Testis (tissue), 3 donors: ENCODE results near the gene TNRC6C. TPM values are rescaled to one million over a fixed set of nuclear protein-coding genes. Genes with fewer than 3 reads are reported as not detected.

Source experiments
- DNase-seq: peaks from one replicate; pipeline ENCODE4 v3.0.0-alpha.2; 2019
- H3K27ac ChIP-seq, 2 donors: fragments of 200-600 bp; sonication (generic); one replicate each; pipeline ENCODE4 v1.5.1; 2019
- H3K27me3 ChIP-seq: fragments of 200-600 bp; sonication (generic); one replicate; pipeline ENCODE4 v1.5.1; 2019
- H3K36me3 ChIP-seq: fragments of 200-600 bp; sonication (generic); one replicate; pipeline ENCODE4 v1.5.1; 2017; ENCODE audit warnings: low read depth; ENCODE audit errors: missing control alignments
- H3K4me1 ChIP-seq: fragments of 200-600 bp; sonication (generic); one replicate; pipeline ENCODE4 v1.5.1; 2019
- H3K4me3 ChIP-seq, 2 donors: fragments of 200-600 bp; sonication (generic); one replicate each; pipeline ENCODE4 v1.5.1; 2017 to 2019
- H3K9me3 ChIP-seq: fragments of 200-600 bp; sonication (generic); one replicate; pipeline ENCODE4 v1.5.1; 2017
- POLR2A ChIP-seq: fragments of 450-650 bp; IDR thresholded peaks from one replicate; pipeline ENCODE4 v1.6.1; 2017; ENCODE audit warnings: antibody characterized with exemption, mild to moderate bottlenecking, moderate library complexity
- WGBS, 2 donors: methylation state at CpG; one replicate each; pipeline ENCODE4 v1.1.5; 2018; 5-methylcytosine and 5-hydroxymethylcytosine counted together
- intact Hi-C: fragments of 100-400 bp; cut with DNase I; formaldehyde crosslinking; loops from one replicate; pipeline ENCODE4 v1.15.1; 2023; ENCODE audit warnings: low total_unique reads
- polyA plus RNA-seq: library from polyadenylated mRNA; stranded (reverse); fragments of 350-450 nt; fragmentation: Illumina TruSeq; extraction: RNeasy Lipid Tissue Mini Kit (QIAGEN cat#74804); gene quantifications from one replicate; pipeline ENCODE4 v1.2.3, GENCODE V29; 2014; ENCODE audit warnings: low read depth, low replicate concordance; ENCODE audit not compliant: insufficient read depth
- total RNA-seq, 2 donors: library from RNA; depleted of rRNA; stranded (reverse); fragments of >200 nt; gene quantifications; one replicate each; pipeline ENCODE4 v1.2.3, GENCODE V29; 2016
- TF ChIP-seq, protein P1 (sequence below), 3 experiments: fragments of 450-650 bp in 2 of 3; fragments of 200-600 bp in 1 of 3; sonication (generic) in 1 of 3; IDR thresholded peaks; one replicate each; pipeline ENCODE4 v1.5.1; 2016 to 2019; ENCODE audit warnings: antibody characterized with exemption in 3 of 3, mild to moderate bottlenecking in 2 of 3, moderate library complexity in 1 of 3

Gene TNRC6C
- total and polyA plus RNA-seq, 3 donors from 2014 or later: 26.2 to 35.6 (median 27.4) TPM

DNA sequence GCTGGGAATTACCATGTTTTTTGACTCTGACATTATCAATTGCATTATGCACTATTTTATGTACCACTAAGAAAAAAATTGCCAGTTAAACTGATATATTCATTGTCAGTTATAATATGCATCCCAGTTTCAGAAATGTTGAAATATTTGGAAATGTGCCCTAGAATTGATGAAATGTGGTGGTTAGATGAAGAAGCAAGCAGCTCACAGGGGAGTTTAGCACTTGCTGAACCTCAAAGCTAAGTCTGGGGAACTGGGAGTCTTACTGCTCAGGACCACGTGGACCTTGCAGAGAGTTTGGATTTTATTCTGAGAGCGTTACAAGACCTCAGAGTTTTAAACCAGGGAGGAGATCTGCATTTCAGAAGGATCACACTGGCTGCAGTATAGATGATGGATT, 67.9 kb downstream of the TNRC6C start:
- Histone ChIP-seq H3K9me3 (no peaks in the 10 kb centered on the region), H3K36me3 (no peaks in the 10 kb centered on the region), H3K27me3 (no peaks in the 10 kb centered on the region), H3K27ac (no peak overlapping the region), H3K4me1 (no peaks in the 10 kb centered on the region), H3K4me3 (no peak overlapping the region)
- 68 to 78% methylated on average over 2 of the region's 2 CpGs for WGBS, 2 donors
- TF ChIP-seq, protein P1, sequence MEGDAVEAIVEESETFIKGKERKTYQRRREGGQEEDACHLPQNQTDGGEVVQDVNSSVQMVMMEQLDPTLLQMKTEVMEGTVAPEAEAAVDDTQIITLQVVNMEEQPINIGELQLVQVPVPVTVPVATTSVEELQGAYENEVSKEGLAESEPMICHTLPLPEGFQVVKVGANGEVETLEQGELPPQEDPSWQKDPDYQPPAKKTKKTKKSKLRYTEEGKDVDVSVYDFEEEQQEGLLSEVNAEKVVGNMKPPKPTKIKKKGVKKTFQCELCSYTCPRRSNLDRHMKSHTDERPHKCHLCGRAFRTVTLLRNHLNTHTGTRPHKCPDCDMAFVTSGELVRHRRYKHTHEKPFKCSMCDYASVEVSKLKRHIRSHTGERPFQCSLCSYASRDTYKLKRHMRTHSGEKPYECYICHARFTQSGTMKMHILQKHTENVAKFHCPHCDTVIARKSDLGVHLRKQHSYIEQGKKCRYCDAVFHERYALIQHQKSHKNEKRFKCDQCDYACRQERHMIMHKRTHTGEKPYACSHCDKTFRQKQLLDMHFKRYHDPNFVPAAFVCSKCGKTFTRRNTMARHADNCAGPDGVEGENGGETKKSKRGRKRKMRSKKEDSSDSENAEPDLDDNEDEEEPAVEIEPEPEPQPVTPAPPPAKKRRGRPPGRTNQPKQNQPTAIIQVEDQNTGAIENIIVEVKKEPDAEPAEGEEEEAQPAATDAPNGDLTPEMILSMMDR (IDR thresholded peaks at IDR 0.05): no peak
- no peak for TF ChIP-seq POLR2A
- intact Hi-C loops: no loop called here
- no peak for DNase-seq

DNA sequence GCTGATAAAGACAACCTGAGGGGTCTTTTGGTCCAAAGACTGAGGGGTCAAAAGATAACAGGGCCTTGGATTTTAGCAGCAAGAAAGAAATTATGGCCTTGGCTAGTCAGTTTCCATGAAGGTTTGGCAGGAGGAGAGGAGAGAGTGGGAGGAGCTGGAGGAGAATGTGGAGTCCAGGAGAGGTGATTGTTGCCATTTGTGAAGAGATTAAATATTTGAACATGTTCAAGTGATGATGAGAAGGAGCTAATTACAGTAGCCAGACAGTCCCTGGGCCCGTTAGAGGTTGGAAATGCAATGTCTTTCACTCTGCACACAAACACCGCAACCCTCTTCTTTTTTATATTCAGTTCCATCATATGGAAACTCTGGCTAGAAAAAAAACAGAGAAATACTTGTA, 68.6 kb downstream of the TNRC6C start:
- WGBS, 2 donors: 62 to 76% methylated on average over 2 of the region's 2 CpGs
- H3K4me3 ChIP-seq: no peak overlapping the region
- no peak for DNase-seq
- no peaks in the 10 kb centered on the region for H3K9me3 ChIP-seq
- no peaks in the 10 kb centered on the region for H3K36me3 ChIP-seq
- no peaks in the 10 kb centered on the region for H3K27me3 ChIP-seq
- intact Hi-C loops: no loop called here
- TF ChIP-seq POLR2A: no peak
- TF ChIP-seq, protein P1 (IDR thresholded peaks at IDR 0.05): no peak
- no peaks in the 10 kb centered on the region for H3K4me1 ChIP-seq
- no peak overlapping the region for H3K27ac ChIP-seq

DNA sequence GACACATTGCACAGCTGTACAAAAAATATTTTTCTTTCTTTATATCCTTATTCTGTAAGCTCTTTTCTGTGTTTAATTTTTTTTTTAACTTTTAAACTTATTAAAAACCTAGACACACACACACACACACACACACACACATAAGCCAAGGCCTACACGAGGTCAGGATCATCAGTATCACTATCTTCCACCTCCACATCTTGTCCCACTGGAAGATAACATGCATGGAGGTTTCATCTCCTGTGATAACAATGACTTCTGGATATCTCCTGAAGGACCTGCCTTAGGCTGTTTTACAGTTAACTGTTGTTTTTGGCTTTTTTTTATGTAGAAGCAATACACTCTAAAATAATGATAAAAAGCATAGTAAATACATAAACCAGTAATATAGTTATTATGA, 71.2 kb downstream of the TNRC6C start:
- H3K27me3 ChIP-seq: no peaks in the 10 kb centered on the region
- no peaks in the 10 kb centered on the region for H3K9me3 ChIP-seq
- no peak for DNase-seq
- no peaks in the 10 kb centered on the region for H3K4me1 ChIP-seq
- 25 to 53% methylated on average over 1 of the region's 1 CpG for WGBS, 2 donors
- H3K27ac ChIP-seq: no peak overlapping the region
- H3K36me3 ChIP-seq: no peaks in the 10 kb centered on the region
- no peak overlapping the region for H3K4me3 ChIP-seq
- intact Hi-C loops: no loop called here
- no peak for TF ChIP-seq POLR2A
- TF ChIP-seq, protein P1 (IDR thresholded peaks at IDR 0.05): no peak

DNA sequence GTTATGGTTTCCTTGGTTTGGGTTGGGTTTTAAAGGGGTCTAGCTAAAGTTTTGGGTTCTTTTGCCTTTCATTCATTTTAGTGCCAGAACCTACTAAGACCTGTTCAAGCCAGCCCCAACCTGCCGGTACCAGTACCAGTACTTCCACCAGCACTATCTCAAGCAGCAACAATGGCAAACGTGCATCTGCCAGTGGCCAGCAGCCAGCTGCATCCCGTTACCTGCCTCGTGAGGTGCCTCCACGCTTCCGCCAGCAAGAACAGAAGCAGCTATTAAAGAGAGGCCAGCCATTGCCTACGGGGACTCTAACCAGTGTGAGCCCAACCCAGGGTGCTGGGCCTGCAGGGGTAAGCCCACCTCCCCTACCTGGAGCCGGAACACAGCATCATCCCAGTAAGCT, 72.9 kb downstream of the TNRC6C start:
- H3K27ac ChIP-seq: no peak overlapping the region
- no peak for DNase-seq
- no peaks in the 10 kb centered on the region for H3K4me1 ChIP-seq
- no peak for TF ChIP-seq POLR2A
- 90 to 95% methylated on average over 8 of the region's 8 CpGs for WGBS, 2 donors
- intact Hi-C loops: no loop called here
- H3K9me3 ChIP-seq: no peaks in the 10 kb centered on the region
- no peaks in the 10 kb centered on the region for H3K27me3 ChIP-seq
- no peaks in the 10 kb centered on the region for H3K36me3 ChIP-seq
- H3K4me3 ChIP-seq: no peak overlapping the region

DNA sequence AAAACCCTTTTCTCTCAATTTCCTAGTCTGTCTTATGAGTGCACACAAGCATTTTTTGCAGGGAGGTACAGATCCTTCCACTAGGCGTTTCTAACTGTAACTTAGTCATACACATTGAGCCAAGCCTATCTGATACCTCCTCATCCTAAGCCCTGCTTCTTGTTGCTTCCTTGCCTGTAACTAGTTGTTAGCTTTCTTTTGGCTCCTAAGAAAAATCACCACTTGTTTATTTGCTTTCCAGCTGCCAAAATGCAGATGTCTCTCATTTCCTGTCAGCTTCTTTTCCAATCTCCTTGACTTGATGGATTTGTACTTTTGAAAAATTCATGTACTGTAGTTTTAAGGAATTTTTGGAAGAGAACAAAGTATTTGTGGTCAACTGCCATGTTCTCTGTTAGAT, 73.7 kb downstream of the TNRC6C start:
- TF ChIP-seq POLR2A: no peak
- TF ChIP-seq, protein P1 (IDR thresholded peaks at IDR 0.05): no peak
- intact Hi-C loops: no loop called here
- 44 to 45% methylated on average over 1 of the region's 1 CpG for WGBS, 2 donors
- no peak overlapping the region for H3K4me3 ChIP-seq
- no peaks in the 10 kb centered on the region for H3K36me3 ChIP-seq
- no peak for DNase-seq
- H3K27ac ChIP-seq: peak overlapping the region in 1 of 2 donors; percentile 3
- no peaks in the 10 kb centered on the region for H3K9me3 ChIP-seq
- H3K4me1 ChIP-seq: no peaks in the 10 kb centered on the region
- H3K27me3 ChIP-seq: no peaks in the 10 kb centered on the region
